ENCODE measurements around the gene ZBTB7A.

GRCh38 chr19:4038057-4038456 is 28.6 kb downstream of the ZBTB7A start:
- TF ChIP-seq POLR2A (IDR thresholded peaks at IDR 0.05) (no peak), CTCF (IDR thresholded peaks at IDR 0.05) (no peak), POLR2AphosphoS5 (IDR thresholded peaks at IDR 0.05) (no peak)
